GM06990 (cell line): ENCODE measurements around the gene BACE1-AS.
"Not testable (repeated sequence)": the region's sequence is repeated elsewhere in the genome, so short reads cannot be mapped to it uniquely, and the experiment has no call there.

Experiments used
- DNase-seq: peaks from one replicate; pipeline ENCODE4 v3.0.0-alpha.2; 2011; ENCODE audit not compliant: insufficient read length; ENCODE audit errors: extremely low read depth
- H3K27me3 ChIP-seq: replicated peaks from 2 replicates; pipeline ENCODE4 v1.6.0; 2011; ENCODE audit warnings: low read length; ENCODE audit not compliant: control insufficient read depth, insufficient read depth
- H3K36me3 ChIP-seq: 2 replicates; pipeline ENCODE4 v1.5.1; 2011; ENCODE audit warnings: low read length; ENCODE audit not compliant: control insufficient read depth, insufficient read depth
- H3K4me3 ChIP-seq: replicated peaks from 2 replicates; pipeline ENCODE4 v1.5.1; 2011; ENCODE audit warnings: low read depth, mild to moderate bottlenecking, control low read depth, low read length
- TF ChIP-seq, protein P1 (sequence below): IDR thresholded peaks from 2 replicates; pipeline ENCODE4 v1.5.1; 2011; ENCODE audit warnings: low read length, control low read depth, mild to moderate bottlenecking, inconsistent platforms; ENCODE audit not compliant: insufficient read depth, poor library complexity, severe bottlenecking

BACE1-AS gene

GRCh38 chr11:117258576-117258975, 32.6 kb upstream of the BACE1-AS start:
- Histone ChIP-seq H3K4me3 (no peak overlapping the region), H3K27me3 (no peaks in the 10 kb centered on the region), H3K36me3 (no peaks in the 10 kb centered on the region; the same call in 1 of the 2 replicates)
- no peak for DNase-seq
- TF ChIP-seq, protein P1, sequence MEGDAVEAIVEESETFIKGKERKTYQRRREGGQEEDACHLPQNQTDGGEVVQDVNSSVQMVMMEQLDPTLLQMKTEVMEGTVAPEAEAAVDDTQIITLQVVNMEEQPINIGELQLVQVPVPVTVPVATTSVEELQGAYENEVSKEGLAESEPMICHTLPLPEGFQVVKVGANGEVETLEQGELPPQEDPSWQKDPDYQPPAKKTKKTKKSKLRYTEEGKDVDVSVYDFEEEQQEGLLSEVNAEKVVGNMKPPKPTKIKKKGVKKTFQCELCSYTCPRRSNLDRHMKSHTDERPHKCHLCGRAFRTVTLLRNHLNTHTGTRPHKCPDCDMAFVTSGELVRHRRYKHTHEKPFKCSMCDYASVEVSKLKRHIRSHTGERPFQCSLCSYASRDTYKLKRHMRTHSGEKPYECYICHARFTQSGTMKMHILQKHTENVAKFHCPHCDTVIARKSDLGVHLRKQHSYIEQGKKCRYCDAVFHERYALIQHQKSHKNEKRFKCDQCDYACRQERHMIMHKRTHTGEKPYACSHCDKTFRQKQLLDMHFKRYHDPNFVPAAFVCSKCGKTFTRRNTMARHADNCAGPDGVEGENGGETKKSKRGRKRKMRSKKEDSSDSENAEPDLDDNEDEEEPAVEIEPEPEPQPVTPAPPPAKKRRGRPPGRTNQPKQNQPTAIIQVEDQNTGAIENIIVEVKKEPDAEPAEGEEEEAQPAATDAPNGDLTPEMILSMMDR, result no peak

- Histone ChIP-seq H3K36me3 (no peaks in the 10 kb centered on the region; the same call in 1 of the 2 replicates), H3K27me3 (no peaks in the 10 kb centered on the region), H3K4me3 (no peak overlapping the region)
- TF ChIP-seq, protein P1, result no peak
- no peak for DNase-seq
Measured at GRCh38 chr11:117259417-117259816, 31.7 kb upstream of the BACE1-AS start.

- H3K36me3 ChIP-seq, result not testable (repeated sequence)
Measured at GRCh38 chr11:117264624-117265323, 26.4 kb upstream of the BACE1-AS start.

DNA sequence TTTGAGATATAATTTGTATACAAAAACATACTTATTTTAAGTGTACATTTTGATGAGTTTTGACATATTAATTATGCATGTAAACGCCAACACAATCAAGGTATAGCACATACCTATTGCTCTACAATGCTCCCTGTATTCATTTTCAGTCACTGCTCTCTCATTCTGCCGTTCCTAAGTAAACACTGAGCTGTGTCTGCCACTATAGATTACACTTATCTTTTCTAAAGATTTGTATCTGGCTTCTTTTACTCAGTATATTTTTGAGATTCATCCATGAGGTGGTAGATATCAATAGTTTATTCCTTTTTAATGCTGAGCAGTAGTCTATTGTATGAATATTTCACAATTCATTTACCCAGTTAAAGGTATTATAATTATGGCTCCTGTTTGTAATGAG, 25.4 kb upstream of the BACE1-AS start:
- TF ChIP-seq, protein P1, result no peak
- H3K36me3 ChIP-seq, result no peaks in the 10 kb centered on the region
- no peak for DNase-seq

More at GRCh38 chr11:117264624-117265323, 26.4 kb upstream of the BACE1-AS start:
- not testable (repeated sequence) for DNase-seq, H3K4me3 ChIP-seq, H3K27me3 ChIP-seq

DNA sequence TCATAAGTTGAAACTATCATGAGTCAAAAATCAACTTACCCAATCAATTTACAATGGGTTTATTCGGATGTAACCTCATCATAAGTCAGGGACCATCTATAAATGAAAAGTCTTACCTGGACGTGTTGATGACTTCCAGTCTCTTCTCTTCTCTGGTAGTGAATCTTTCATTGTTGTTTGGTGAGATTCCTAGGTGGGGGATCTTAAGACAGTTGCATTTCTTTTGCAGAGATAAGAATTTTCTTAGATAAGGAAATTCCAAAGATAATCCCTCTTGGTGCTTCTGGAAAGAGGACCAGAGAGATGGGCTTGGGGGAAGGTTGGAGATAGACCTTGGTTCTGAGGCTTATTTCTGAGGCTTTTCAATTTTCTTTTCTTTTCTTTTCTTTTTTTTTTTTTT, 21.3 kb upstream of the BACE1-AS start:
- TF ChIP-seq, protein P1, result no peak

More for the DNA sequence above, 25.4 kb upstream of the BACE1-AS start:
- H3K27me3 ChIP-seq, result no peaks in the 10 kb centered on the region
- no peak overlapping the region for H3K4me3 ChIP-seq

GRCh38 chr11:117271208-117271607, 19.9 kb upstream of the BACE1-AS start:
- Histone ChIP-seq H3K4me3 (no peak overlapping the region), H3K36me3 (peaks cover 2% of the 10 kb centered on the region), H3K27me3 (no peaks in the 10 kb centered on the region)
- no peak for DNase-seq
- TF ChIP-seq, protein P1, result no peak

More for the DNA sequence above, 21.3 kb upstream of the BACE1-AS start:
- H3K36me3 ChIP-seq, result peaks cover 2% of the 10 kb centered on the region
- DNase-seq, result no peak
- no peak overlapping the region for H3K4me3 ChIP-seq
- no peaks in the 10 kb centered on the region for H3K27me3 ChIP-seq

GRCh38 chr11:117272175-117272574, 19.0 kb upstream of the BACE1-AS start:
- H3K36me3 ChIP-seq, H3K27me3 ChIP-seq, H3K4me3 ChIP-seq, DNase-seq: not testable (repeated sequence)
